SIG-M5 treated with dmso at 0.1 percent for 504 hours (cell line): ENCODE measurements around the gene FLVCR1.
"Not testable (repeated sequence)": the region's sequence is repeated elsewhere in the genome, so short reads cannot be mapped to it uniquely, and the experiment has no call there.

Source experiments
- DNase-seq: peaks from one replicate; lab custom pipeline; 2025; ENCODE audit not compliant: unreplicated experiment; lab: John Stamatoyannopoulos, UW

FLVCR1 gene

GRCh38 chr1:212860713-212861581, 2.9 kb downstream of the FLVCR1 start:
- no peak for DNase-seq

GRCh38 chr1:212862111-212862690, 4.1 kb downstream of the FLVCR1 start:
- peak; percentile 74 for DNase-seq

- not testable (repeated sequence) for DNase-seq
Measured at GRCh38 chr1:212863345-212863744, 5.3 kb downstream of the FLVCR1 start.

- DNase-seq: no peak
Measured at GRCh38 chr1:212864201-212864600, 6.1 kb downstream of the FLVCR1 start.

- no peak for DNase-seq
Measured at GRCh38 chr1:212867192-212867591, 9.1 kb downstream of the FLVCR1 start.

GRCh38 chr1:212871976-212872375, 13.9 kb downstream of the FLVCR1 start:
- DNase-seq: no peak

GRCh38 chr1:212873518-212873917, 15.4 kb downstream of the FLVCR1 start:
- no peak for DNase-seq

GRCh38 chr1:212878418-212878817, 20.3 kb downstream of the FLVCR1 start:
- no peak for DNase-seq

GRCh38 chr1:212879947-212880690, 22.0 kb downstream of the FLVCR1 start:
- DNase-seq: no peak

- DNase-seq: no peak
Measured at GRCh38 chr1:212884592-212884991, 26.5 kb downstream of the FLVCR1 start.

- DNase-seq: no peak
Measured at GRCh38 chr1:212892108-212892507, 34.0 kb downstream of the FLVCR1 start.

GRCh38 chr1:212899845-212900244, 41.8 kb downstream of the FLVCR1 start:
- no peak for DNase-seq

- no peak for DNase-seq
Measured at GRCh38 chr1:212901290-212901689, 43.2 kb downstream of the FLVCR1 start.

- no peak for DNase-seq
Measured at GRCh38 chr1:212902054-212902453, 44.0 kb downstream of the FLVCR1 start.

- DNase-seq: no peak
Measured at GRCh38 chr1:212903664-212904063, 45.6 kb downstream of the FLVCR1 start.

- DNase-seq: not testable (repeated sequence)
Measured at GRCh38 chr1:212908071-212908470, 50.0 kb downstream of the FLVCR1 start.

- no peak for DNase-seq
Measured at GRCh38 chr1:212908971-212909370, 50.9 kb downstream of the FLVCR1 start.

GRCh38 chr1:212909652-212910063, 51.6 kb downstream of the FLVCR1 start:
- no peak for DNase-seq

GRCh38 chr1:212910213-212910612, 52.1 kb downstream of the FLVCR1 start:
- DNase-seq: not testable (repeated sequence)

- DNase-seq: not testable (repeated sequence)
Measured at GRCh38 chr1:212913638-212914037, 55.6 kb downstream of the FLVCR1 start.

- not testable (repeated sequence) for DNase-seq
Measured at GRCh38 chr1:212914110-212914509, 56.0 kb downstream of the FLVCR1 start.

GRCh38 chr1:212914789-212915188, 56.7 kb downstream of the FLVCR1 start:
- DNase-seq: no peak
